ENCODE measurements around the gene ATP6V1F.

Gene ATP6V1F

GRCh38 chr7:128869138-128869943, 6.7 kb downstream of the ATP6V1F start:
- DNase-seq = no peak

GRCh38 chr7:128869944-128870285, 7.3 kb downstream of the ATP6V1F start:
- no peak for DNase-seq

- no peak for DNase-seq
These were observed 8.4 kb downstream of the ATP6V1F start for GRCh38 chr7:128871050-128871449.

DNA sequence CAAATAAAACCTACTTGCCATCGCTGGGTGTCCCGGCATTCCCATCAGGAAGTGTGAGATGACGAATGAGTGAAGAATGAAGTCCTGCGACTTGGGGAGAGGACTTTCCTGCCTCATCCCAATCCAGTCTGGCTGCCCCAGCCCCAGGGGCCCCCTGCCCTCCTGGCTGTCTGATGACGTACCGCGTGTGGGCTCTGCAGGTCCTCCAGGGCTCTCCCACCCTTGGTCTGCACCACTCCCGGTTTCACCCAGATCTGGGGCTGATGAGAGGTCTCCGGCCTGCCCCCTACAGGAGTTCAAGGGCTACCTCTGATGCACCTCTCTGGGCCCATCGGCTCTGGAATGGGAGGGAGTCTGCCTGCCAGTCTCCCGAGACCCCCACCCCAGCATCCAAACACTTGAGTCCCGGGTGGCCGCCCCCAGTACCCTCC, 9.8 kb downstream of the ATP6V1F start:
- DNase-seq = no peak

- no peak for DNase-seq
These were observed 10.6 kb downstream of the ATP6V1F start for GRCh38 chr7:128873234-128873633.

DNA sequence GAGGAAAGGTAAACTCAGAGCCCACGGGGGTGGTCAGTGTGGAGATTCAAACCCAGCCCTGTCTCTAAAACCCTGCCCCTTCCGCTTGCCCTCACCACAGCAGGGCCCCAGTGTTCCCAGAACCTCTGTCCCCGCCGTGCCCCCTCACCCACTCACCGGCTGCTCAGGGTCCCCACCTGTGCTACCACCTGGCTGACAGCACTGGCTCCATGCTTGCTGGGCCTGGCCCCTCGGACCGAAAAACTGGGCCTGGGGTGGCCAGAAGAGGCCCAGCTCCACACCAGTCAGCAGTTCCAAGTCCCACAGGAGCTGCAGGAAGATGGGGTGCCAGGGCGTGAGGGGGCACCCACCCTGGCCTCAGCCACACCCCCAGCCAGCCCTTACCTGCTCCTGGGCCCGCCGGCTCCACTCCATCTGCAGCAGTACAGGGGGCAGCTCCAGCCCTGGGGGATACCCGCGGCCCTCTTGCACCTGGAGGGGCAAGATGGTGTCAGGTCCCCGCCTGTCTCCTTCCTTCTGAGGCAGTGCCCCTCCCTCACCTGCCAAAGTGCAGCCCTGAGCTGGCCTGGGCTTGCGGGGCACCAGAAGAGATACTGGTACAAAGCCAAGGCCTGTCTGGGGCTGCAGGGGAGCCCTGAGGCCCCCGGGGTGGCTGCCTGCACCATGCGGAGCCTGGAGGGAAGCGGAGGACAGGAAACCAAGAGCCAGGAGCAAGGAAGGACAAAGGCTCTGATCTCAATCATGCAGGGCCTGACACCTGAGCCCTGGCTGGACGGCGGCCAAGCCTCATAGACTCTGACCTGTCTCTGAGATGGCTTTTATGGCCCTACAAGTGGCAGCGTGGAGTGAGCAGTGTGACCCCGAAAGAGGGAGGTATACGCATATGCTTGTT, 11.7 kb downstream of the ATP6V1F start:
- no peak for DNase-seq

DNA sequence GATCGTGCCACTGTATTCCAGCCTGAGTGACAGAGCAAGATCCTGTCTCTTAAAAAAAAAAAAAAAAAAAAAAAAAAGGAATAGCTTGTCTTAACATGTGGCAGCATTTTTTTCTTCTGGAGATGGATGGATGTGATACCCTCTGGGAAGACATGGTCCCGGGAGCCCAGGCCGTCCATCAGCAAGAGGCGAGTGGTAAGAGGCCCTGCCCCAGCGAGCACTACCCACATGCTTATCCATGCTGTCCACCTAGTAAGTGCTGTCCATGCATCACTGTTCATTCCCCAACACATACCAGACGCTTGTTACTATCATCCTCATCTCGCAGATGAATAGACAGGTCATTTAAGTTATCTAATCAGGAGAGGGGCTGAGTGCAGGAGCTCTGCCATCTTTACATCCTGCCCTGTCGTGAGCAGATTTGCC, 12.9 kb downstream of the ATP6V1F start:
- no peak for DNase-seq

DNA sequence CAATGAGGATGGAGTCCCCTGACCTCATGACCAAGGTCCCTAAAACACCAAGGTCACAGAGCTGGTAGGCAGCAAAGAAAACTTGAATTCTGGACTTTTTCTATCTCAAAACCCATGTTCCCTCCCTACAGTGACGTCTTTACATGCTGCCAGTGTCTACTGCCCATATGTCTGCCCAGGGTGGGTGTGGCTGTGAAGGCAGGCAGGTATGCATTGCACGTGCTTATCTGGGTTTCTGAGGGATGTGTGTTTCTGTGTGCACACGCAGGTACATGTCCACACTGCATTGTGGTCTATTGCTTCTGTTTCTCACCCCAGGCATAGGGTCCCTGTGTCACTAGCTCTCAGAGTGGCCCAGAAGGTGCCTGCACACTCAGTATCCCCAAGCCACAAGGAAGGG, 13.5 kb downstream of the ATP6V1F start:
- DNase-seq = no peak

- no peak for DNase-seq
These were observed 13.9 kb downstream of the ATP6V1F start for GRCh38 chr7:128876586-128876977.

- no peak for DNase-seq
These were observed 14.5 kb downstream of the ATP6V1F start for GRCh38 chr7:128876978-128877755.

- DNase-seq = no peak
These were observed 15.1 kb downstream of the ATP6V1F start for GRCh38 chr7:128877756-128878120.

DNA sequence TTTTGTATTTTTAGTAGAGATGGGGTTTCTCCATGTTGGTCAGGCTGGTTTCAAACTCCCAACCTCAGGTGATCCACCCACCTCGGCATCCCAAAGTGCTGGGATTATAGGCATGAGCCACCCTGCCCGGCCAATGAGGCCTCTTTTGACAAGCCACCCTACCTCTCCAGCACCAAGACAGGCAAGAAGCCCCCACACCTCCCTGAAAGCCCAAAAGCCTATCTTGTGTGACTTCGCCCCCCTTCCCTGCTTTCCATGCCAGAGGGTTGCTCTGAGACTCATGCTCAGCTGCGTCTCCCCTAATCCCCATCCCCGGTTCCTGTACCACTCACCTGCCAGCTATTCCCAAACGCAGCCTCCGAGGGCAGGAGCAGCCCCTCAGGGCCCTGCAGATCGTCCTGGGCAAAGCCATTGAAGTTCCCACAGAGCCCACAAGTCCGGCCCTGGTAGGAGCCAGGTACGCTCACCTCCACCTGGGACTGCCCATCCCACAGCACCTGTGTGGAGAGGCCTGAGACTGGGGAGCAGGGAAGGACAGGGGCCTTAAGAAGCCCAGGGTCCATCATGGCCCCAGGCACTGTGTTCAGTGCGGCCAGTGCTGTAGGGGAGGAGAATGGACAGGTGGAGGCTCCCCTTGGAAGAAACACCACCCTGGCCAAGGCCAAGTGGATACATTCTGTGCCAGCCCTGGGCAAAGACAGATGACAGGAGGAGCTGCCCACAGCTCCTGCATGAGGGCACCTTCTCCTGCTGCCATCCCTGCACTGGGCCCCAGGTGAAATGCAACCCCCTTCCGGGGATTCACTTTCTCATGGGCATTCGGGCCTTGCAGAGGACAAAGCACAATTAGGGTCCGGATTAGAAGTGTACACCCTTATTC, 15.8 kb downstream of the ATP6V1F start:
- no peak for DNase-seq

DNA sequence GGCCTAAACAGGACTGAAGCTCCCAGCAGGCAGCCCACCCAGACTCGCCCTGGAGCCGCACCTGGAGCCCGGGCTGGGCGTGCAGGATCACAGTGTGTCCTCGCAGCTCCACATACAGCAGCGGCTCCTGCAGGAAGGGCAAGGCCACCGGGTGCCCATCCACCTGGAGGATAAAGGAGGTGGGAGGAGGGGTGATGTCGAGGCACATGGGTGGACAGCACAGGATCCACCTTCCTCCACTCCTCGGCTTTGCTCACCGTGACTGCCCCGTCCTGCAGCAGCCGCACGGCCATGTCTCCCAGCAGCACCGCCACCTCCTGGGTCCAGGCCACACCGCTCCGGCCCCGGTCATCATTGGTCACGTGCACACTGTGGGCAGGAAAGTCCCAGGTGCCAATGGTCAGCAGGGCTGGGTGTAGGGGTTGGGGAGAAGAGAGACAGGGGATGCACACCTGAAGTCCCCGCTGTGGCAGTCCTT, 16.8 kb downstream of the ATP6V1F start:
- no peak for DNase-seq

DNA sequence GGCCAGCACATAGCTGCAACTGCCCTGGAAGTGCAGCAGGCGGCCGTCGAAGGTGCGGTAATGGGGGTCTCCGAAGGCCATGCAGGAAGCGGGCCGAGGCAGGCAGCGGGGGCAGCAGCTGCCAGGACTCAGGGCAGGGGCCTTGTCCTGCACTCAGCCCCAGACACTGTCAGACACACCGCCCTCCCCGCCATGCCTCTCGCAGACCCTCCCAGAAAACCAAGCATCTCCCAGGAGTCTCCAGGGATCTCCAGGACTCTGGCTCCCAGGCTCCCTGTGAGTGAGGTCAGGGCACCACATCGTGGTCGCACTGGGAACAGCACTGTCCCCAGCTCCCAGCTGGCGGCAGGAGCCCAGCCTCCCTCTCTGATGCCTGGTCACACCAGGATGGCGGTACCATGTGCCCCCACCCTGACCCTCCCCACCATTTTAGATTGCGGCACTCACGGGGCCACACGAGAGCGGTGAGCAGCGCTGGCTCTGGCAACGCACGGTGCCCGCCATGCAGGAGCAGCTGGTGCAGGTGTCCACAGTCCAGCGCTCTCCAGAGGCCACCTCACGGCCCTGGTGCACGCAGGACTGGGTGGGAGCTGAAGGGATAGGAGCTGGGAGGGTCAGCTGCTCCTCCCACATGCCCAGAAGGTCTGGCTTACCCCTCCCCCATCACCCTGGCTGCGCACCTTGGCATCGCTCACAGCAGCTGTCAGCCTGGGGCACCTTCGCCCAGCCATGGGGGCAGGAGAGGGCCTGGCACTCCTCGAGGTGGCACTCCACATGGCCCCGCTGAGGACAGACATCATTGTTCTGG, 17.5 kb downstream of the ATP6V1F start:
- peak; percentile 7 for DNase-seq

- DNase-seq = no peak
These were observed 18.3 kb downstream of the ATP6V1F start for GRCh38 chr7:128880791-128881457.

DNA sequence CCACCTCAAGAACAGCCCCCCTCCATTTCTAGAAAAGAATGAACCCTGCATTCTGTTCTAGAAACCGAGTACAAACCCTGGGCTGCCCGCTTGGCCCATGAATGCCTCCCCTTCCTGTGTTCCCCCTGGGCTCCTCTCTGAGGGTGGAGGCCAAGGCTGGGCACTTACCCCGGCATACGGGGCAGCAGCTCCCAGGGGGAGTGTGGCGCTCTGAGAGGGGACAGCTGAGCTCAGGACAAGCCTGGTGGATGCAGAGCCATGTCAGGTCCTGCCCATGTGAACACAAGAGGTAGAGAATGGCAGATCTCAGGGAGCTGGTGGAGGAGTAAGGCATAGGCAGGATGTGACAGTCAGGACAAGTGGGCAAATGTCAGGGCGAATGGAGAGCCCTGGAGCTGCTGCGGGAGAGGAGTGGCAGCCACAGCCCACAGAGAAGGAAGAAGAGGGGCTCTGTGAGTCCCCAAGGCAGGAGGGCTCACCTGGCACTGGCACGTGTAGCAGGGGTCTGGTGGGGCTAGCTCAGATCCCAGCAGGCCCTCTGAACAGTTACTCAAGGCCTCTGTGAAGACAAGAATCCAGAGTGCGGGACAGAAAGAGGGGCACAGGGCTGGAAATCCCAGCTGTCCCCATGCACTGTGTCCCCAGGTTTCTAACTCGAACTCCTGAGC, 18.9 kb downstream of the ATP6V1F start:
- no peak for DNase-seq

- no peak for DNase-seq
These were observed 19.5 kb downstream of the ATP6V1F start for GRCh38 chr7:128882134-128882533.

GRCh38 chr7:128883622-128884448, 21.2 kb downstream of the ATP6V1F start:
- peak; percentile 60 for DNase-seq

All from amniotic stem cell (primary cell).